T-cell (primary cell): ENCODE measurements around the gene ACOT11. TPM values are rescaled to one million over a fixed set of nuclear protein-coding genes. Genes with fewer than 3 reads are reported as not detected.

Source experiments
- ATAC-seq, 4 experiments: fragments of 200-7000 bp in 3 of 4; fragments of 150-1000 bp in 1 of 4; cut with Tn5 transposase; replicated peaks in 1 of 4; 1 replicate in 3 of 4; 2 replicates in 1 of 4; pipeline ENCODE4 v1.10.0; 2021; ENCODE audit warnings: moderate library complexity in 3 of 4, mild to moderate bottlenecking in 2 of 4, moderate number of reproducible peaks in 1 of 4
- CTCF ChIA-PET, 2 donors: fragments of 300-600 bp; sonication (Branson Sonifier 250); formaldehyde crosslinking; loops; one replicate each; lab custom pipeline; 2022; ENCODE audit warnings: antibody characterized with exemption in 2 of 2; lab: Charles Lee
- POLR2A ChIA-PET, 2 donors: fragments of 300-600 bp; sonication (Branson Sonifier 250); formaldehyde crosslinking; loops; one replicate each; lab custom pipeline; 2022; ENCODE audit warnings: antibody characterized with exemption in 2 of 2; lab: Charles Lee
- DNase-seq, 35 experiments: peaks; one replicate each; pipeline versions ENCODE4 v3.0.0 to v3.0.0-alpha.2; 2013 to 2023
- H3K27ac ChIP-seq: one replicate; pipeline ENCODE4 v1.5.1; 2013; ENCODE audit warnings: low read length
- H3K27me3 ChIP-seq, 2 experiments: replicated peaks in 1 of 2; 1 replicate in 1 of 2; 2 replicates in 1 of 2; pipeline versions ENCODE4 v1.6.1 to v1.7.0; 2013; ENCODE audit warnings: low read length in 1 of 2, mixed read lengths in 1 of 2; ENCODE audit not compliant: control insufficient read depth in 2 of 2, insufficient read depth in 2 of 2; ENCODE audit errors: extremely low read depth in 1 of 2
- H3K36me3 ChIP-seq, 2 donors: 1 replicate in 1 of 2; 2 replicates in 1 of 2; pipeline versions ENCODE4 v1.6.1 to v1.7.0; 2013; ENCODE audit warnings: low read length in 1 of 2; ENCODE audit not compliant: control insufficient read depth in 2 of 2, insufficient read depth in 1 of 2; ENCODE audit errors: extremely low read depth in 1 of 2
- H3K4me1 ChIP-seq, 2 experiments: 1 replicate in 1 of 2; 2 replicates in 1 of 2; pipeline versions ENCODE4 v1.6.1 to v1.7.0; 2013; ENCODE audit warnings: low read length in 2 of 2, mixed read lengths in 1 of 2; ENCODE audit not compliant: insufficient read depth in 2 of 2, control insufficient read depth in 1 of 2; ENCODE audit errors: extremely low read depth in 1 of 2
- H3K4me3 ChIP-seq, 2 donors: 1 replicate in 1 of 2; 2 replicates in 1 of 2; pipeline versions ENCODE4 v1.5.1 to v1.7.0; 2013; ENCODE audit warnings: mild to moderate bottlenecking in 2 of 2, low read length in 1 of 2, moderate library complexity in 1 of 2; ENCODE audit not compliant: control insufficient read depth in 1 of 2; ENCODE audit errors: extremely low read depth in 1 of 2
- H3K9me3 ChIP-seq: 2 replicates; pipeline ENCODE4 v1.7.0; 2013
- H3K27ac Mint-ChIP-seq, 2 donors: one replicate each; pipeline ENCODE4 v1.8.0; 2020 to 2021; ENCODE audit warnings: mild to moderate bottlenecking in 2 of 2, mixed read lengths in 2 of 2
- H3K27me3 Mint-ChIP-seq, 2 donors: one replicate each; pipeline ENCODE4 v1.8.0; 2021 to 2022; ENCODE audit warnings: mixed read lengths in 2 of 2
- H3K36me3 Mint-ChIP-seq: one replicate; pipeline ENCODE4 v1.8.0; 2021; ENCODE audit warnings: mixed read lengths
- H3K4me1 Mint-ChIP-seq, 3 donors: one replicate each; pipeline ENCODE4 v1.8.0; 2020 to 2022; ENCODE audit warnings: mixed read lengths in 3 of 3, mild to moderate bottlenecking in 1 of 3
- H3K4me3 Mint-ChIP-seq, 3 donors: one replicate each; pipeline ENCODE4 v1.8.0; 2020 to 2022; ENCODE audit warnings: mild to moderate bottlenecking in 3 of 3, mixed read lengths in 3 of 3, moderate library complexity in 3 of 3
- H3K9me3 Mint-ChIP-seq, 3 donors: one replicate each; pipeline ENCODE4 v1.8.0; 2020 to 2022; ENCODE audit warnings: mixed read lengths in 3 of 3
- WGBS: methylation state at CpG from one replicate; pipeline ENCODE4 v1.1.5; 2013; ENCODE audit warnings: missing lambda C conversion rate; ENCODE audit not compliant: insufficient coverage; 5-methylcytosine and 5-hydroxymethylcytosine counted together
- total RNA-seq, 35 experiments: library from RNA in 6 of 35; stranded (reverse) in 6 of 35; fragments of 120-200 nt in 1 of 35; gene quantifications; one replicate each; pipeline versions ENCODE4 v1.2.1 to v1.2.4 and lab custom pipeline; 2013 to 2026

The ACOT11 gene
- total RNA-seq (1 to 10 TPM in 2 of 5 donors, under 1 TPM in 3; 0.60 to 1.4 (median 0.93) TPM), total RNA-seq (lab: John Stamatoyannopoulos, UW) (0.06 to 2.1 (median 0.69) reads per million in 29 experiments)
- total RNA-seq (2013): 0.48 TPM

GRCh38 chr1:54547601-54548388 is at the start of gene ACOT11:
Gene ACOT11 (plus strand): TSS chr1:54548228. CDS start chr1:54548310, 82 bp downstream.
- Mint-ChIP-seq H3K27me3 (peaks cover 0 to 1% of the 10 kb centered on the region in 2 donors), H3K4me1 (peaks cover 5 to 7% (median 6%) of the 10 kb centered on the region in 3 donors), H3K9me3 (no peaks in the 10 kb centered on the region), H3K36me3 (no peaks in the 10 kb centered on the region), H3K4me3 (no peak within 1 kb of the TSS), H3K27ac (no peak within 1 kb of the TSS)
- peaks cover 0 to 3% of the 10 kb centered on the region in 2 experiments for H3K27me3 ChIP-seq
- no peak for DNase-seq
- no peak for ATAC-seq
- ChIA-PET CTCF (no interaction called here), POLR2A (no interaction called here)
- H3K4me1 ChIP-seq: peaks cover under 1 to 2% of the 10 kb centered on the region in 2 experiments
- no peak within 1 kb of the TSS for H3K4me3 ChIP-seq
- H3K36me3 ChIP-seq: no peaks in the 10 kb centered on the region
- no peaks in the 10 kb centered on the region for H3K9me3 ChIP-seq
- no peak within 1 kb of the TSS for H3K27ac ChIP-seq
- WGBS: 61% methylated on average over 14 of the region's 25 CpGs

- Histone ChIP-seq H3K4me3 (no peak overlapping the region), H3K27me3 (peaks cover 0 to 61% of the 10 kb centered on the region in 2 experiments), H3K36me3 (no peaks in the 10 kb centered on the region), H3K9me3 (no peaks in the 10 kb centered on the region), H3K4me1 (peaks cover 0 to 14% of the 10 kb centered on the region in 2 experiments), H3K27ac (no peak overlapping the region)
- 94% methylated on average over 2 of the region's 4 CpGs for whole genome bisulfite sequencing
- Mint-ChIP-seq H3K27me3 (peaks cover 30 to 55% of the 10 kb centered on the region in 2 donors), H3K4me3 (peak overlapping the region; percentile 67 to 72 (median 70)), H3K9me3 (no peaks in the 10 kb centered on the region), H3K27ac (no peak overlapping the region), H3K36me3 (no peaks in the 10 kb centered on the region), H3K4me1 (peaks cover 8 to 10% (median 9%) of the 10 kb centered on the region in 3 donors)
- no peak for ATAC-seq
- CTCF ChIA-PET: interaction anchor here in 1 of 2 donors (0.7 to 1.0 kb wide), 2 partner anchors 9 kb away, joined by 3 to 5 read pairs; no protein-coding TSS in a partner anchor
- POLR2A ChIA-PET: no interaction called here
- DNase-seq: no peak
These were observed 49.5 kb upstream of the ACOT11 start for GRCh38 chr1:54498383-54499096.

- peaks cover 0 to 64% of the 10 kb centered on the region in 2 experiments for H3K27me3 ChIP-seq
- peak overlapping the region; percentile 67 to 72 (median 70) for H3K4me3 Mint-ChIP-seq
- ChIA-PET CTCF (interaction anchor here (0.8 to 1.2 kb wide), 6 partner anchors 10 to 497 kb away, joined by 3 to 11 read pairs (median 4); no protein-coding TSS in a partner anchor), POLR2A (no interaction called here)
- H3K9me3 ChIP-seq: no peaks in the 10 kb centered on the region
- H3K27me3 Mint-ChIP-seq: peaks cover 30 to 55% of the 10 kb centered on the region in 2 donors
- no peaks in the 10 kb centered on the region for H3K36me3 ChIP-seq
- H3K4me1 ChIP-seq: peaks cover 0 to 14% of the 10 kb centered on the region in 2 experiments
- DNase-seq (peak in 1 of 35 experiments; percentile 8), ATAC-seq (peak in 2 of 4 experiments; percentile 13 to 21)
- H3K36me3 Mint-ChIP-seq: no peaks in the 10 kb centered on the region
- H3K27ac ChIP-seq: no peak overlapping the region
- no peak overlapping the region for H3K4me3 ChIP-seq
- WGBS: 22% methylated on average over 9 of the region's 9 CpGs
- no peak overlapping the region for H3K27ac Mint-ChIP-seq
- H3K9me3 Mint-ChIP-seq: no peaks in the 10 kb centered on the region
- H3K4me1 Mint-ChIP-seq: peaks cover 8 to 10% (median 9%) of the 10 kb centered on the region in 3 donors
These were observed 49.0 kb upstream of the ACOT11 start for GRCh38 chr1:54499097-54499359.

- ChIA-PET POLR2A (no interaction called here), CTCF (interaction anchor here (0.6 to 1.2 kb wide), 9 partner anchors 10 to 1346 kb away, joined by 3 to 11 read pairs (median 4); no protein-coding TSS in a partner anchor)
- Mint-ChIP-seq H3K4me3 (peak overlapping the region; percentile 67 to 72 (median 70)), H3K9me3 (no peaks in the 10 kb centered on the region), H3K4me1 (peaks cover 8 to 10% (median 9%) of the 10 kb centered on the region in 3 donors), H3K36me3 (no peaks in the 10 kb centered on the region), H3K27ac (no peak overlapping the region), H3K27me3 (peaks cover 30 to 53% of the 10 kb centered on the region in 2 donors)
- Histone ChIP-seq H3K27me3 (peaks cover 0 to 61% of the 10 kb centered on the region in 2 experiments), H3K4me3 (peak overlapping the region; percentile 18 to 66), H3K4me1 (peaks cover 0 to 14% of the 10 kb centered on the region in 2 experiments), H3K9me3 (no peaks in the 10 kb centered on the region), H3K36me3 (no peaks in the 10 kb centered on the region), H3K27ac (no peak overlapping the region)
- 13% methylated on average over 17 of the region's 50 CpGs for whole genome bisulfite sequencing
- DNase-seq (peak in 20 of 35 experiments; percentile 17 to 61 (median 32)), ATAC-seq (peak; percentile 78 to 91 (median 86))
These were observed 48.5 kb upstream of the ACOT11 start for GRCh38 chr1:54499360-54500106.

- H3K27me3 ChIP-seq: peaks cover 0 to 56% of the 10 kb centered on the region in 2 experiments
- no peak for ATAC-seq
- Mint-ChIP-seq H3K27me3 (peaks cover 30 to 53% of the 10 kb centered on the region in 2 donors), H3K27ac (no peak overlapping the region), H3K4me3 (peak overlapping the region; percentile 31 to 72 (median 43)), H3K36me3 (no peaks in the 10 kb centered on the region), H3K4me1 (peaks cover 8 to 10% (median 9%) of the 10 kb centered on the region in 3 donors), H3K9me3 (no peaks in the 10 kb centered on the region)
- 82% methylated on average over 5 of the region's 10 CpGs for WGBS
- peaks cover 0 to 14% of the 10 kb centered on the region in 2 experiments for H3K4me1 ChIP-seq
- H3K9me3 ChIP-seq: no peaks in the 10 kb centered on the region
- POLR2A ChIA-PET: no interaction called here
- no peak for DNase-seq
- H3K36me3 ChIP-seq: no peaks in the 10 kb centered on the region
- H3K4me3 ChIP-seq: no peak overlapping the region
- CTCF ChIA-PET: interaction anchor here (0.6 to 1.2 kb wide), 6 partner anchors 11 to 1347 kb away, joined by 3 to 11 read pairs (median 4); no protein-coding TSS in a partner anchor
- no peak overlapping the region for H3K27ac ChIP-seq
These were observed 48.0 kb upstream of the ACOT11 start for GRCh38 chr1:54500107-54500431.
